HG03045 (cell line): ENCODE data around the gene LPIN2.
"Not testable (repeated sequence)": the region's sequence is repeated elsewhere in the genome, so short reads cannot be mapped to it uniquely, and the experiment has no call there.

ENCODE experiments used
- ATAC-seq: cut with Tn5 transposase; IDR thresholded peaks from one replicate; pipeline ENCODE4 v1.9.1; 2021; ENCODE audit warnings: mild to moderate bottlenecking, moderate library complexity; ENCODE audit not compliant: unreplicated experiment

LPIN2 gene

DNA sequence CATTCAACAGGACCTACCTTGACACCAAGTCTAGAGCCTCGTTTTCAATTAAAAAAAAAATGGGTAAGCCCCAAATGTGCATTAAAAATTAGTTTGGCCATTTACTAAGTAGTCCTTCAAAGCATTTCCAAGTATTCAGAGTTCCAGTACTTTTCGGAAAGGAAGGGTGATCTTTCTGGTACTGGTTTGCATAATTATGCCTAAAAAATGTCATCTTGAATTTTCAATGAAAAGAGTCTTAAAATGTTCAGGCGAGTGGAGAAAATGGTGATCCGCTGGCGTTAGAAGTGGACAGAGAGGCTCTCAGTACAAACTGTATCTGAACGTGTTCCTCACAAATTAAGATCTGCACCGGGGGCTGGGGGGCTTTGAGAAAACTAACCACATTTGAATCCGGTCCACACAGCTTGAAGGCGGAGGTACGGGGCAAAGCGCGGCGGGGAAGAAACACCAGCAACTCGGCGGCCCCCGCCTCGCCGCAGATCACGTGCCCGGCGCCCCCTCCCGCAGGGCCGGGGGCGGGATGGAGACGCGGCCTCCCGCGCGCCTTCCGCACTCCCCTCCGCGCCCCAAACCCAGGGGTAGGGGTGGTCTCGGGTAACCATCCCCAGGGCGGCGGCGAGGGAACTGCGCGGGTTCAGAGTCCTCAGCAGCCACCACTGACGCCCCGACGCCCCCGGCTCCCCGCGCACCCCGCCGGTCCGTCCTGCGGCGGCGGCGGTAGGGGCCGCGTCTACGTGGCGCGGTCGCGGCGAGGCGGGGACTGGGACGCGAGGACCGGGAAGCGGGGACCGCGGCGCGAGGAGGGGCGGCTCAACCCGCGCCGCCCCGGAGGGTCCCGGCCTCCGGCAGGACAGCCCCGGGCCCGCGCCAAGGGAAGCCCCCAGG, 564 bp downstream of the LPIN2 start:
- ATAC-seq: peak; percentile 34

DNA sequence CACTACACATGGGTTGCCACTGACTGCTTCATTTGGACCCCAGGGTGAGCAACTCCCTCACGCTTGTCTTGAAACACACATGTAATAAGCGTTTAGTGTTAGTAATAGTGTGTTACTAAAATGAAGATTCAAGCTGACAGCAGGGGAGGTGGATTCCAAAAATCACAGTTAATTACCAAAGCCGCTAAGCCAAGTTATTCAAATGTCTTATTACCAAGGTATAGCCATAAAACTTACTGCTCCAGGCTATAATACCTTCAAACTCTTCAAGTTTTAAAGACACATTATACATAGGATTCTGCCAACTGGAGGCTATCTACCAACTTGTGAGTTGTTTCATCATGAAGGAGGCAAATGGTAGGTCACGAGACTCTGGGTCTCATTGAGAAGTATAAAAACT, 2.9 kb downstream of the LPIN2 start:
- no peak for ATAC-seq

DNA sequence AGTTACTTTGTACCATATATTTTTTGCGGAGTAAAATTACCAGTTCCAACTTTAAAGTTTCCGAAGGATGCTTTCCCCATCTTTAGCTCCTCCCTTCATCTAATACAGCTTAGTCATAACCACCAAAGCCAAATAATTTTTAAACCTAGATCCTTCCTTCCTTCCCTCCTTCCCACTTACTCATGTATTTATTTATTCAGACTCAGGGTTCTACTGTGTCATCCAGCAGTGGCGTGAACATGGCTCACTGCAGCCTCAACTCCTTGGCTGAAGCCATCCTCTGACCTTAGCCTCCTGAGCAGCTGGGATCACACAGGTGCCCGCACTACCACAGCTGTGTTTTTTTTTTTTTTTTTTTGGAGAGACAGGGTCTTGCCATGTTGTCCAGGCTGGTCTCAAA, 4.4 kb downstream of the LPIN2 start:
- ATAC-seq: no peak

DNA sequence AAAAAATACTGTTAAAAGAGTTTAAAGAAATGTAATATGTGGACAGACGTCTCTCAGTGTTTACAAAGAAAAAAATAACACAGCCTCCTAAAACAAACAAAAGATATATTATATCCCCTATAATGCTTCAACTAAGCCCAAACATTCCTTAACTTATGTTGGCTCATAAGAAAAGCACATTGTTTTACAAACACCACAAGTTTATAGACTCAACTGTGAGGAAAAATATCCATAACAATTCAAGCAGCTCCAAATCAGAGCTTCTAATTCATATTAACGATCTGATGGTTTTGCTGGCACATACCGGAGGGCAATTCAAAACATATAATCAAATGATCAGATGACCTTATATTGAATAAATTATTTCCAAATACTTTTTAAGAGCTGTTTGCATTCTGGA, 5.5 kb downstream of the LPIN2 start:
- ATAC-seq: no peak

DNA sequence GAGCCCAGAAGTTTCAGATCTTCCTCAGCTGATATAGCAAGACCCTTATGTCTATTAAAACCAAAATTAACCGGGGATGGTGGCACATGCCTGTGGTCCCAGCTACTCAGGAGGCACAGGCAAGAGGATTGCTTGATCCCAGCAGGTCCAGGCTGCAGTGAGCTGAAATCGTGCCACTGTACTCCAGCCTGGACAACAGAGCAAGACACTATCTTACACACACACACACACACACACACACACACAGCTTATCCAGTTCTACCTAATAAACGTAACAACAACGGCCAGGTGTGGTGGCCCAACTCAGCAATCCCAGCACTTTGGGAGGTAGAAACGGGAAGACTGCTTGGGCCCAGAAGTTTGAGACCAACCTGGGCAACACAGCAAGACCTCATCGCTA, 7.5 kb downstream of the LPIN2 start:
- no peak for ATAC-seq

DNA sequence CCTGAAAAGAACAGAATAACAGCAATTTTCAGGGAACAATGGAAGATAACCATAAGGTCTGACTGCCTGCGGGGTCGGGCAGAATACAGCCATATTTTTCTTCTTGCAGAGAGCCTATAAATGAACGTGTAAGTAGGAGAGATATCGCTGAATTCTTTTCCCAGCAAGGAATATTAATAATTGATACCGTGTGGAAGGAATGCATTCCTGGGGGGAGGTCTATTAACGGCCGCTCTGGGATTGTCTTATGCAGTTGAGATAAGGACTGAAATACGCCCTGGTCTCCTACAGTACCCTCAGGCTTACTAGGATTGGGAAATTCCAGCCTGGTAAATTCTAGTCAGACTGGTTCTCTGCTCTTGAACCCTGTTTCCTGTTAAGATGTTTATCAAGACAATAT, 9.2 kb downstream of the LPIN2 start:
- ATAC-seq: not testable (repeated sequence)

DNA sequence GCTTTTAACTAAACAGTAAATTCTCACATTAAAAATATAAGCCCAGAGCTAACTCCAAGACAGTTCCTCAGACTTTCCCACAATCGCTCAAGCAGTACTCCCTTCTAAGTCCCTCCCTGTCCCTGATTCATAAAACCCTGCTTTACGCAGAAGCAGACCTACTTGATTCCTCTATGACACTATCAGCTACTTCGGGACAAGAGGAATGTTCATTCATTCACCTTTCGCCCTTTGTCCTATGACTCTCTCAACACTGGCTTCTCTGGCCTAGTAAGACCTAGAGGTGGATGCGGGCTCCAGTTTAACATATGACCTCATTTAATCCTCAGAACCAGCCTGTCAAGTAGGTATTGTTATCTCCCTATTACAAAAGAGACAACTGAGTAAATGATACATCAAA, 10.2 kb downstream of the LPIN2 start:
- no peak for ATAC-seq

DNA sequence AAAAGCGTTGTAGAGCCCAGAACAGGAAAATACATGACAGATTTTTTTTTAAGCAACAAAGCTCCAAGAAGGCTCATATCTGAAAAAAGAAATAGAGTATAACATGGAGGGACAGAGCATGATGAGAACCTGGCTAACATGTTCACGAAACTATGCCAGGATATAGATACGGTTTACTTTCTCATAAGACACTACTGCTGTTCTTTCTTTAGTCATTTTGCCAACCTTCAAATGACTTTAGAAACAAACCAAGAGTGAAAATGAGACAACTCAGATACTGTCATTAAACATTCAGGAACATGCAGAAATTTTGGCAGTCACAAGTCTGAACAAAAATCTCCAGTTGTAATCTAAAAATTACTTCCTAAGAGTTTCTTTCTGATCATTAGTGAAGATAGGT, 14.3 kb downstream of the LPIN2 start:
- no peak for ATAC-seq

DNA sequence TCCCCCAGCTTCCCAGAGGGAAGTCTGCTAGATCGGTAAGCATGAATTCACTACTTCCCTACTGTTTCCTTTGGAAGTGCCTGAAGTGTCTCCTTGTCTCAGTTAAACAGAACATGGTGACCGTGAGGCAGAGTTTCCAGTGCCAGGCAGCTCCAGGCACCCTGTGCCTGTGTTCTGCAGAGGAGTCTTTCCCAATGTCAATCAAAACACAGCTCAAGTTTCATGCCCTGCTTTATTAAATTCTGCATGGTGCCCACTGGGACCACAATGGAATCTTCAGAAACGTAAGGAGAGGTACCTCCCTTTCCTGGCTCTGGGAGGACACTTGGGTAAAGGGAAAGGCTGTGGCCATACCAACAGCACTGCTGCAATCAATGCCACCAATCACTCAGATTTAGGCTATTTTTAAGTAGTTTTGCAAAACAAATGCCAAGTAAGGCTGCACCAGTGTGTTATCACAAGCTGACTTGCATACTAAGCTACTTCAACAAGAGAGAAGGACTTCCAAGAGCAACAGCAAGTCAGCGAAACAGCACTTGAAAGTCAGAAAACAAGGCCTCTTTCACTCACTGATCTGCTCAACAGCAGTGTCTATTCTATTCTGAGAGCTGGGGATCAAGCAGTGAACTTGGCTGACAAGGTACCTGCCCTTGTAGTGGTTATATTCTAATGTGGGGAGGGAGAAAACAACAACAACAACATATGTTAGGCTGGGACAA, 14.9 kb downstream of the LPIN2 start:
- no peak for ATAC-seq

DNA sequence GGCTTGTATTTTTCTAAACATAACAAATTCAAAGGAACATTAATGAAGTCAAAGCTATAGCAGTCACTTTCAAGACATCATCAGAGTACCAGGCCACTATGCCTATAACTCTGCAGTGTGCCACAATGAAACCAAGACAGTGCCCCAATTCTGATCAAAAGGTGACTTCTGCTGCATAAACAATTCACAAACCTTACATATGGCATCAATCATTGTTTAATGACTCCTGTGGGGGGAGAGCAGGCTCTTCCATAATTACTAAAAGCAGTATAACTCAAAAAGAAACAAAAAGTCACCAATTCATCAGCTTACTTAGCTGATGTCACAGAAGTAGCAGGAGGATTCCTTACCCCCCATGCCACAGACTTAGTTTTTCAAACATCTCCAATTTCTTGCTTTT, 15.5 kb downstream of the LPIN2 start:
- ATAC-seq: no peak

DNA sequence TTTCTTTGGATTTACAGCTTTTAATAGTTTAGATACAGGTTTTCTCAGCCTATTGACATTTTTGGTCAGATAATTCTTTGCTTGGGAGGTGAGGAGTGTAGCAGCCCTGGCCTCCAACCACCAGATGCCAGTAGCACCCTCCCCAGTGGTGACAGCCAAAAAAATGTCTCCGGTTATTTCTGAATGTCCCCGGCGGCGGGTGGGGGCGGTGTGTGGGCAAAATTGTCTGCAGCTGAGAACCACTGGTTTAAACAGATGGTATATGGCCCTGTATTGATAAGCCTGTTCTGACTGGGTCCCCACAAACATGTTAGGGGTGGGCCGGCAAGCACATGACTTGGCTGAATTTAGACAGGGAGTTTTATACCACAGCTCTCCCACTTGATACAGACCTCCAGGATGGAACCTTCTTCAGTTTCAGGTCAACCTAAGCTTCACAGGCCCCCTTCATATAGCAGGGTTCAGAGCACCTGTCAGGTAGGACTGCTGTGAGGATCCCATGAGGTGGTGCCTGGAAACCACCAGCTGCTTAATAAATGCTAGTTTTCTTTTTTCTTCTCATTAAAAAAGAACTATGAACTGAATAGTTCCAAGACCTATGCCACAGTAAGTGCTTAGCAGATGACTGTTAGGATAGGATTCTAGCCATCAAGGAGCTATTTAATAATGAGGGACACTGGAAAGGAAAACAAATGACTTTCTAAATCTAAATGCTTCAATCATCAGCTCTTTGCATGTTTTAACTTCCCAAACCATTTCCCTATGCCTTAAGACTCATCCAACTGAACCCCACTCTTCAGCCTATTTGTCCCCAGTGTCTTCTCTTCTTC, 18.1 kb downstream of the LPIN2 start:
- peak; percentile 87 for ATAC-seq

DNA sequence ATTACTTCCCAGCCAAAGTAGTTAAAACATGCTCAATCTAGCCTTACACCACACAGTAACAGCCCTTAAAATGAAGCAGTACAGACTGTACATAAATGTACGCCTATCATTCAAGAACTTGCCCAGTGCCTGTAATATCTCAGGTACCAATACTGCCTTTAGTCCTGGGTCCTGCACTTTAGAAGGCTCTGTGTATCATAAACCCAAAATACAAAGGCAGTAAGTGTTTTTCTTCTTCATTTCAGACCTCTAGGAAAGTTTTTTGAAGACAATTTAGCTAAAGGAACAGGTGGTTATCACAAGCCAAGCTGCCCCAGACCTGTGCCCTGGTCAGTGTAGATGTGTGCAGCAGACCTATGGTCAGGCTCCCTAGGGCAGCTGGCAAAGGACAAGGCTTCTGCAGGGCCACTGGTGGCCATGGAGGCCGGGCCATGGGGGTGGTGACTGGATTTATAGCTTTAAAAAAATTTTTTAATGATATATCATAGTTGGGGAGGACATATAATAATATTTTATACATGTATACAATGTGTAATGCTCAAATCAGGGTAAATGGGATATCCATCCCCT, 18.8 kb downstream of the LPIN2 start:
- ATAC-seq: no peak

DNA sequence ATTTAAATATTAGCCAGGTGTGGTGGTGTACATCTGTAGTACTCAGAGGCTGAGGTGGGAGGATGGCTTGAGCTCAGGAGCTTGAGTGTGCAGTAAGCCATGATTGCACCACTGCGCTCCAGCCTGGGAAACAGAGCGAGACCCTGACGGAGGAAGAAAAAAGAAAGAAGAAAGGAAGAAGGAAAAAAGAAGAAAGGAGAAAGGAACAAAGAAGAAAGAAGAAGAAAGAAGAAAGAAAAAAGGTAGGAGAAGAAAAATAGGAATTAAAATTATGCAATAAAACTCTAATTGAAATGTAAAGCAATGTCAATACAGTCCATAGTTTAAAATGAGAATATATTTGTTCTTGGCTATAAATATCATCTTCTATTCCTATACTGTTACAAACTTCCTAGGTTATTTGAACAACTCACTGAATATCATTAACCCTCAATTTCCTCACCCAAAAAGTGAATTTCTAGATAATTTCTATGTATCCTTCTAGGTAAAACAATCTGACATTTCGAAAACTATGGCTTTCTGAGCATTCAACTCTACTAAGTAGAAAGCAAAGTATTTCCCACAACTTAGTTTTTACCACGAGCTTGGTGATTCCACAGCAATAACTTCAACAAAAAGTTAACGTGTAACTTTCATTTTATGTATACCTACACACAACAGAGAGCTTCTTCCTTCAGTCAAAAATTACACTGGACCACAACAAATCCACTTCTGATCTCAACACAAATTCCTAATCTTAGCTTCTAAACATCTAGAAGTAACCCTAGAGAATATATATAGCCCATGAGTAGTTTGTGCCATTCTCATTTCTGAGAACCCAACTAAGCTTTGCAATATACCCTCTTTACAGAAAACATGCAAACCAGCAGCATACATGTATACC, 19.7 kb downstream of the LPIN2 start:
- ATAC-seq: no peak

DNA sequence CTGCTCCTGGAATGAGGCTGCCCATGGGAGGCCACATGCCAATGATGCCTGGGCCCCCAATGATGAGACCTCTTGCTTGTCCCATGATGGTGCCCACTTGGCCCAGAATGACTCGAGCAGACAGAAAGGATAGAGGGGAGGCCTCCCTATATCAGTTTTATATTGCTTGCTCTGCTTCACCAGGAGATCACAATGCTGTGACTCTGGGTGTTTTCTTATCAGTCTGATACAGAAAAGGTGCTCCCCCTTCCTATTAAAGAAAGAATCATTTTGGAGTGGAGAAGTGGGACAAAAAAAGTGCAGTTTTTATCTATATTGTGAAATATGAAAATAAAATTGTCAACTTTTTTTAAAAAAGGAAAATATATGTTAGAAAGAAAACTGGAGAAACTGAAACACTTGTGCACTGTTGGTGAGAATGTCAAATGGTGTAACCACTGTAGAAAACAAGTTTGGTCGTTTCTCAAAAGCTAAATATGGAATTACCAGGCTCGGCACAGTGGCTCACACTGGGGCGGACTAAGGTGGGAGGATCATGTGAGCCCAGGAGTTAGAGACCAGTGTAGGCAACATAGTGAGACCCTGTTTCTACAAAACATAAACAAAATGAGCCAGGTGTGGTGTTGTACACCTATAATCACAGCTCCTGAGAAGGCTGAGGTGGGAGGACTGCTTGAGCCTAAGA, 21.8 kb downstream of the LPIN2 start:
- ATAC-seq: no peak

DNA sequence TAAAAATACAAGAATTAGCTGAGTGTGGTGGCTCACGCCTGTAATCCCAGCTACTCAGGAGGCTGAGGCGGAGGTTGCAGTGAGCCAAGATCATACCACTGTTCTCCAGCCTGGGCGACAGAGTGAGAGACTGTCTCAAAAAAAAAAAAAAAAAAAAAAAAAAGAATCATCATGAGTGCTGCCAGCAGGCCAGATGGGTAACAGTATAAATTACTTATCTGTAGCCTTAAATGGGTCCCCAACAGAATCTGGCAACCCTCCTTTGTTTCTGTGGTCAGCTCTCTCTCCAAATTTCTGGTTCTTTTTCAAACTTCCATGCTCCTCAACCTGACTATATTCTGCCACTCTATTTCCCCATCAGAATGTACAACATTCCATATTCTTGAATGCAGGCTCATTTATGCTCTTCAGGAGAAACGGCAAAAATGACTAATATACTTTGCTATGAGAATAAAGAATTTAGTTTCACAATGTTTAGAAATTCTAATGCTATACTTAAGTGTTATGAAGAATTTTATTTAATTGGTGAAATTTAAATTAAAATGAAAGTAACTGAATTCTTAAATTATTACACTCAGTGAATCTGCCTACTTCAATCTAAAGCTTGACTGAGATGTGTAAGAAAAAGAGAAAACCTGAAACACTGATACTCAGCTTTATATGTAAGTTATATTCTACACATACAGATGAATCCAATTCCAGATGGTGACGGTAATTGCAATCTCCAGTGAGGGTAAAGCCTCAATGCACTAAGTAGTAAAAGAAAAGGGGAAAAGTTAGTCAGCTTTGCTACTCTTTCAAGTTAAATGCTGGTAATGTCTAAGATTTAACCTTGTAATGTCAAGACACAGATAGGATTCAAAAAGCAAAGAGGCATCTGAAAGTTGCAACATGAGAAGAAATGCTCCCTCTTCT, 24.8 kb downstream of the LPIN2 start:
- ATAC-seq: no peak

DNA sequence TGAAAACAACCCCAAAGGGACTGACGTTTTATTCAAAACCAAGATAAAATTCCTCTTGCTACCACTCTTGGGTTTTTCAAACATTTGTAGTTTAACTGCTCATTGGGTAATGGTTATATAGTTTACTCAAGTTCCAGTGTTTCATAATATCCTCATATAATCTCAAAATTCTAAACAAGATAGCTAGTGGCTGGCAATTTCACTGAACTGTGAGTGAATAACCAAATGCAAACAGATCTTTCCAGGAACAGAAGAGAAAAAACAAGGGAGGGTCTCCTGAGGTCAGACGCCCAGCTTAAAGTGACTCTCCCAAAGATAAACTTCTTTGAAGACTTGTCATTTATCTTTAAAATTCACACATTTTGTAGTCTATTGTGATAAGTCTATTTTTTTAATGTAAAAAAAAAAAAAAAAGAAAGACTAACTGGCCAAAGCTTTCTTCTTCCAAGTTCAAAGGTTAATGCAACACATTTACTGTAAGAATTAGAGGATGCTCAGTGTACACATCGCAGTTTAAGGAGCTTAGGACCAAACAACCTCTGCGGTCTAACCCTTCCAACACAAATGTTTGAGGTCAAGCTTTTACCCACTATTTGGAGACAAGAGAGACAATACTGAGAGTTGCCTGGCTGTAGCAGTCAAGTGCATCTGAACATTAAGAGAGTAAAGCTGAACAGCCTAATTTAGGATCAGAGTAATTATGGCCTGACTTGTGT, 26.6 kb downstream of the LPIN2 start:
- ATAC-seq: no peak

DNA sequence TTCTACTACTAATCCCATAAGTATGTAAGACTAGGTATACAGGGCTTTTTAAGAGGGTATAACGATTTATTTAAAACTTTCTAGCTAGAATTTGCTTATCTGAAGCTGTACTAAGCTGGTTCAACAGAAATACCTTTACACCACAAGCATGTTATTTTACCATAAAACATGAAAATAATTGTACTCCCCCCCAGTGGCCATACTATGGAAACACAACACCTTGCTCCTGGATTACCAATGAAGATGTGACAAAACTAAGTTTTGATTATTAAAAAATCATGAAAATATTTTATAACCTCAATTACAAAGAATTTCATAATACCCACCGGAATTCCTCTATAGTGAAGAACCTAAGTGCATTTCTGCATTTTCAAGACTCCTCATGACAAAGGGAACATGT, 27.3 kb downstream of the LPIN2 start:
- peak; percentile 45 for ATAC-seq

DNA sequence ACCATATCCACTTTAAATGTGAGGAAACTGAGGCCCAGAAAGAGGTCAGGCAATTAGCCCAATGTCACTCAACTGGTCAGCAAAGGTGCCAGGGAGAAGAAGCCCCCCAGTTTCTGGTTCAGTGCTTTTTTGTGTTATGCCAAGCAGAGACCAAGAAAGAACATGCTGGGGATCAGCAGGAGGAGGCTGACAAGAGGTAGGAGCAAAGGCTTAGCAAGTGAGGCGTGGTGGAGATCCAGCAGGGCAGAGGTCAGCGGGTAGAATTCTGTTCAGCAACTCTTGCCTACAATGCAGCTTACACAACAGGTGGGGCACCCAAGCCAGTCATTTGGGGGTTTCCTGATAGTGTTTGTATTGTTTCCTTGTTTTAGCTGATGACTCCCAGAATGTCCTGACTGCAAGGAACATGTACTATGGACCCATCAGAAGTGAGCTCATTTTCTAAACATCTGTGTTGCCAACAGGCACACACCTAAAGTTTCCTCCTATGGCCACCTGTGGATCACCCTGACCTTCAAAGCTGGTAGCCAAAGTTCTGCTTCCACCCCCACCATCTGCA, 28.2 kb downstream of the LPIN2 start:
- no peak for ATAC-seq
